ENCODE results near the gene METTL22. TPM values are rescaled to one million over a fixed set of nuclear protein-coding genes. Genes with fewer than 3 reads are reported as not detected.

Gene METTL22
- total RNA-seq, 1 donor from 2014 or later = 42.3 TPM

- peak overlapping the region; percentile 93 for H3K27ac Mint-ChIP-seq
- H3K9me3 Mint-ChIP-seq = no peaks in the 10 kb centered on the region
- H3K27me3 Mint-ChIP-seq = peaks cover 9% of the 10 kb centered on the region
- DNase-seq (ENCODE audit: extremely low spot score, unreplicated experiment) = no peak
- H3K36me3 Mint-ChIP-seq = peaks cover 9% of the 10 kb centered on the region
- H3K4me3 Mint-ChIP-seq = peak overlapping the region; percentile 97
- peaks cover 15% of the 10 kb centered on the region for H3K4me1 Mint-ChIP-seq (ENCODE audit: unreplicated experiment)
- TF ChIP-seq CTCF (conservative IDR thresholded peaks at IDR 0.05) = no peak
Observed at GRCh38 chr16:8622315-8622656, 788 bp downstream of the METTL22 start.

- H3K9me3 Mint-ChIP-seq = no peaks in the 10 kb centered on the region
- peak overlapping the region; percentile 51 for H3K4me3 Mint-ChIP-seq
- no peak for TF ChIP-seq CTCF (conservative IDR thresholded peaks at IDR 0.05)
- H3K27ac Mint-ChIP-seq = no peak overlapping the region
- peaks cover 12% of the 10 kb centered on the region for H3K4me1 Mint-ChIP-seq (ENCODE audit: unreplicated experiment)
- no peak for DNase-seq (ENCODE audit: extremely low spot score, unreplicated experiment)
- H3K36me3 Mint-ChIP-seq = peaks cover 19% of the 10 kb centered on the region
- H3K27me3 Mint-ChIP-seq = peaks cover 3% of the 10 kb centered on the region
Observed at GRCh38 chr16:8623634-8624033, 2.1 kb downstream of the METTL22 start.

- H3K4me1 Mint-ChIP-seq (ENCODE audit: unreplicated experiment) = peaks cover 9% of the 10 kb centered on the region
- no peaks in the 10 kb centered on the region for H3K9me3 Mint-ChIP-seq
- no peak for DNase-seq (ENCODE audit: extremely low spot score, unreplicated experiment)
- TF ChIP-seq CTCF (conservative IDR thresholded peaks at IDR 0.05) = no peak
- peaks cover 26% of the 10 kb centered on the region for H3K36me3 Mint-ChIP-seq
- no peak overlapping the region for H3K27ac Mint-ChIP-seq
- H3K4me3 Mint-ChIP-seq = no peak overlapping the region
- H3K27me3 Mint-ChIP-seq = no peaks in the 10 kb centered on the region
Observed at GRCh38 chr16:8625491-8626087, 4.1 kb downstream of the METTL22 start.

GRCh38 chr16:8626946-8627345 is 5.4 kb downstream of the METTL22 start:
- Mint-ChIP-seq H3K4me3 (no peak overlapping the region), H3K27ac (no peak overlapping the region), H3K36me3 (peaks cover 26% of the 10 kb centered on the region), H3K9me3 (no peaks in the 10 kb centered on the region), H3K4me1 (ENCODE audit: unreplicated experiment) (peaks cover 9% of the 10 kb centered on the region), H3K27me3 (no peaks in the 10 kb centered on the region)
- TF ChIP-seq CTCF (conservative IDR thresholded peaks at IDR 0.05) = no peak
- no peak for DNase-seq (ENCODE audit: extremely low spot score, unreplicated experiment)

- no peak overlapping the region for H3K27ac Mint-ChIP-seq
- no peak for DNase-seq (ENCODE audit: extremely low spot score, unreplicated experiment)
- peaks cover 26% of the 10 kb centered on the region for H3K36me3 Mint-ChIP-seq
- H3K27me3 Mint-ChIP-seq = no peaks in the 10 kb centered on the region
- H3K4me1 Mint-ChIP-seq (ENCODE audit: unreplicated experiment) = peaks cover 5% of the 10 kb centered on the region
- H3K4me3 Mint-ChIP-seq = no peak overlapping the region
- no peaks in the 10 kb centered on the region for H3K9me3 Mint-ChIP-seq
- no peak for TF ChIP-seq CTCF (conservative IDR thresholded peaks at IDR 0.05)
Observed at GRCh38 chr16:8627456-8627855, 6.0 kb downstream of the METTL22 start.
